Activated CD4-positive, CD25-positive, alpha-beta regulatory T cell treated with anti-CD3 and anti-CD28 coated beads, Interleukin-2, amount 50 U/mL, for 24 hours (primary cell): ENCODE results near the gene OPN1MW3.
A peak's percentile ranks its signal among the peaks of the same experiment; 100 is the strongest.
"Not testable (repeated sequence)": the region's sequence is repeated elsewhere in the genome, so short reads cannot be mapped to it uniquely, and the experiment has no call there.

Experiments used
- ATAC-seq, 2 donors: fragments of 150-1000 bp; cut with Tn5 transposase; one replicate each; pipeline ENCODE4 v1.10.0; 2021; ENCODE audit warnings: mild to moderate bottlenecking in 1 of 2, moderate library complexity in 1 of 2

Gene OPN1MW3

GRCh38 chrX:154257282-154257681 lies at the start of gene OPN1MW3:
TSS of gene OPN1MW3 (plus strand) at chrX:154257582. CDS start at chrX:154257620, 38 bp downstream.
- ATAC-seq = not testable (repeated sequence)

DNA sequence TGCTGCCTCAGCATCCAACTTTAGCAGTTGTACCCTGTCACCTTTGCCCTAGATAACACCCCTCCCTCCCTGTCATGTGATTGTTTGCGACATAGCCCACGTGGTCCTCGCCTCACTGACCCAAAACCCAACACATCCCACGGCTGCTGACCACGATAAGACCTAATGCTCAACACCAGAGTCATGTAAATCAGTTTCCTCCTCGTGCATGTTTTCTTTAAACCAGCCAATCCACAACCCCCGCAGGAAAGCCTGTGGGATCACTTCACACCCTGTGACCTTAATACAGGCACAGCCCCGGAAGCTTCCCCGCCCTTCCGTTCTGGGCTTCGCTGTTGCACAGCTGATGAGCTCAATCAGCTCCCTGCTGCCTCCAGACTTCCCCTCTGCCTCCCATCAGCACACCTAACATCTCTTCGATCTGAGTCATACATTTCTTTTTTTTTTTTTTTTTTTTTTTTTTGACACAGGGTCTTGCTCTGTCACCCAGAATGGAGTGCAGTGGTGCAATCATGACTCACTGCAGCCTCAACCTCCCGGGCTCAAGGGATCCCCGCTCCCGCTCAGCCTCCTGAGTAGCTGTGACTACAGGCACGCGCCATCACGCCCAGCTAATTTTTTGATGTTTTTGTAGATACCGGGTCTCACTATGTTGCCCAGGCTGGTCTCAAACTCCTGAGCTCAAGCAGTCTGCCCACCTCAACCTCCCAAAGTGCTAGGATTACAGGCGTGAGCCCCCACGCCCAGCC lies 47.5 kb upstream of the OPN1MW3 start:
- peak; percentile 98 to 99 for ATAC-seq

DNA sequence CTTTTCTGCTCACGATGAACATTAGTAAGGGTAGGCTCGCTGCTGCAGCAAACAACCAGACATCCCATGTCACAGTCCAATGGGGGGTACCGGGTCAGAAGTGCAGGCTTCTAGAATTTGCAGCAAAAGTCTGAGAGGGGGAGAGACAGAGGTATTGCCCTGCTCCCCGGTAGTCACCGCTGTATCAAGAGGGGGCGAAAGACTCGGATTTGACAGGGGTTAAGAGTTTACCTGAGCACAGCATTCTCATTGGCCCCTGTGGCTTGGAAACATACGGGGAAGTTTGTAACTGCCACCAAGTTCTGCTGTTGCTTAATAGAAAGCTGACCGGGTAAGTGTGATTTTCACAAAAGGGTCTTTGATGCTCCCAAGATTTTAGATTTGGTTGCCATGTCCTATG lies 46.3 kb upstream of the OPN1MW3 start:
- ATAC-seq = not testable (repeated sequence)

- ATAC-seq = not testable (repeated sequence)
These were observed 45.9 kb upstream of the OPN1MW3 start for GRCh38 chrX:154211499-154211898.

- not testable (repeated sequence) for ATAC-seq
These were observed 37.9 kb upstream of the OPN1MW3 start, which contains the start of gene OPN1MW2 for GRCh38 chrX:154219456-154219855. TSS of gene OPN1MW2 (plus strand) at chrX:154219756. CDS start at chrX:154219816, 60 bp downstream.

DNA sequence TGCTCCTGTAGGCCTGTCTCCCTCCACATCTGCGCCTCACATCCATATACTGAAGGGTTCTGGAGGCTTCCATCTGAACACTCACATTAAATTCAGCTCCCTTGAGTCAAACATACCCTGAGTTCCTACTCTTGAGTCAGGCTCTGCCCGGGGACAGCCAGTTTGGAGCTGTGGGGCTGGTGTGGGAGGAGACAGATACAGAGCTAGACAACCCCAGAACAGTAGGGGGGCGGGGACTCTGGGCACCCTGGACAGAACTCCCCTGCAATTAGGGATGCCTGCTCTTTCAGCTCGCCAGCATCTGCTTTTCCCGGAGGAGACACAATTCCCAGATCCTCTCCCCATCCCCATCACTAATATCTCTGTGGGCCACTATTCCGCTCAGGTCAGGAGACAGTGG lies 32.1 kb upstream of the OPN1MW3 start:
- not testable (repeated sequence) for ATAC-seq

DNA sequence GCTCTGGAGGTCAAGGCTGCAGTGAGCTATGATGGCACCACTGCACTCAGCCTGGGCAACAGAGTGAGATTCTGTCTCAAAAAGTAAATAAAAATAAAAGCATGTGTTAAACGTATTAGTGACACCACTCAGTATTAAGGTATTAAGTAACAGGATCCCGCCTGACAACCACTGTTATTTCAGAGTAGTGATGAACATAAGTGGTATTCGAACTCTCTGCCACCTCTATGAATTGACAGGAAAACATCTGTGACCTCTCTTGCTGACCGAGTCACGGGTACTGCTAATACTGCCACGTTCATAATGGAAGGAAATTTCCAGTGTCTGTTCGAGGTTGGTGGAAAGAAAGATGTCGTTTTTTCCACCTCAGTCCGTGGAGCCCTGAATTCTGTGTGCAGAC lies 30.7 kb upstream of the OPN1MW3 start:
- ATAC-seq = not testable (repeated sequence)

DNA sequence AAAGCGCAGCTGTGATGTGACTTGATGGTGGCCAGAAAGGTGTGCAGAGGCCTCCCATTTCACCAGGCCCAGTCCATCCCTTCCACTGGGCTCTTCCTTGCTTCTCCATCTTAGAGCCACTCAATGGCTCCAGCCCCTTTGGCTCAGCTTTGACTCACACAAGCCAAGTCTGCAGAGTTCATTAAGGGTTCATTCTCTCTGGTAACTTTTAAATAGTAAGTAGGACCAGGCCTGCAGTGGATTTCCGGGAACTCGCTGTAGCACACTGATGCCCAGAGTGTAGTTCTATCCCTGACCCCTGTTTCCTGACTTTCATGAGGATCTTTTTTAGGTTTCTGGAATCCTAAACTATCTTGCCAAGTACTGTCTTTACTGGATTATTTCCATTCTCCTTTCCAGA lies 25.9 kb upstream of the OPN1MW3 start:
- ATAC-seq = not testable (repeated sequence)

- ATAC-seq = not testable (repeated sequence)
These were observed 23.8 kb upstream of the OPN1MW3 start for GRCh38 chrX:154233620-154234019.

DNA sequence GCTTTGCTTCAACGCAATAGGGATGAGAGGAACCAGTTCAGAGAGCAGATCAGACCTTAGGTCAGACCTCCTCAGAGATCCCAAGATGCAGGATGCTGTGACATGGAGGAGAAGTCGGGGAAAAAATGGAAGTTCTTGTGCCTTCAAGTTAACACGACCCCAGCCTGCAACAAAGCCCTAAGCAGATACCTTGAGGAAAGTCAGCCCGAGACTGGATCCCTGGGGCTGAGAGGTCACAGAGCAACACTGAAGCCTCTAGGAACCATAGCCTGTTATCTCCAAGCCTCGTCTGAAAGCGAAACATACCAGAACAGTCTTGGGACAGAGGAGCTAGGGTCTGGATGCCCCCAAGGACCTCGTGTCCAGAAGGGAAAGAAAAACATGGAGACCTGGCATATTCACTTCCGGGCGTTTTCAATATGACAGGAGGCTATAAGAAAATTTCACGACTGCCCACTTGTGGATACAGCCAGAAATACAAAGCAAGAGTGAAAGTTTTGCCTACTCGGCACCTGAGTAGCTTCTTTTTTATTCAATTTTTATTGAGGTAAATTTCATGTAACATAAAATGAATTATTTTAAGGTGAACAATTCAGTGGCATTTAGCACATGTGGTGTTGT lies 18.3 kb upstream of the OPN1MW3 start:
- ATAC-seq = not testable (repeated sequence)

GRCh38 chrX:154239982-154240503 lies 17.3 kb upstream of the OPN1MW3 start:
- ATAC-seq = not testable (repeated sequence)

DNA sequence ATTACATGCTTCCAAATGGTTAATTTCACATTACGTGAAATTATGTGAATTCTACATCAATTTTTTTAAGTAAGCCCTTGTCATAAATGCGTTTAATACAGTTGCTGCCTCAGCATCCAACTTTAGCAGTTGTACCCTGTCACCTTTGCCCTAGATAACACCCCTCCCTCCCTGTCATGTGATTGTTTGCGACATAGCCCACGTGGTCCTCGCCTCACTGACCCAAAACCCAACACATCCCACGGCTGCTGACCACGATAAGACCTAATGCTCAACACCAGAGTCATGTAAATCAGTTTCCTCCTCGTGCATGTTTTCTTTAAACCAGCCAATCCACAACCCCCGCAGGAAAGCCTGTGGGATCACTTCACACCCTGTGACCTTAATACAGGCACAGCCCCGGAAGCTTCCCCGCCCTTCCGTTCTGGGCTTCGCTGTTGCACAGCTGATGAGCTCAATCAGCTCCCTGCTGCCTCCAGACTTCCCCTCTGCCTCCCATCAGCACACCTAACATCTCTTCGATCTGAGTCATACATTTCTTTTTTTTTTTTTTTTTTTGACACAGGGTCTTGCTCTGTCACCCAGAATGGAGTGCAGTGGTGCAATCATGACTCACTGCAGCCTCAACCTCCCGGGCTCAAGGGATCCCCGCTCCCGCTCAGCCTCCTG lies 9.9 kb upstream of the OPN1MW3 start:
- ATAC-seq = peak; percentile 96 to 97

- ATAC-seq = peak in 1 of 2 donors; percentile 2
These were observed 9.3 kb upstream of the OPN1MW3 start for GRCh38 chrX:154248076-154248475.

- not testable (repeated sequence) for ATAC-seq
These were observed 1.3 kb downstream of the OPN1MW3 start for GRCh38 chrX:154258711-154259110.

GRCh38 chrX:154263072-154263471 lies 5.7 kb downstream of the OPN1MW3 start:
- not testable (repeated sequence) for ATAC-seq

GRCh38 chrX:154269245-154269644 lies 11.9 kb downstream of the OPN1MW3 start:
- not testable (repeated sequence) for ATAC-seq

DNA sequence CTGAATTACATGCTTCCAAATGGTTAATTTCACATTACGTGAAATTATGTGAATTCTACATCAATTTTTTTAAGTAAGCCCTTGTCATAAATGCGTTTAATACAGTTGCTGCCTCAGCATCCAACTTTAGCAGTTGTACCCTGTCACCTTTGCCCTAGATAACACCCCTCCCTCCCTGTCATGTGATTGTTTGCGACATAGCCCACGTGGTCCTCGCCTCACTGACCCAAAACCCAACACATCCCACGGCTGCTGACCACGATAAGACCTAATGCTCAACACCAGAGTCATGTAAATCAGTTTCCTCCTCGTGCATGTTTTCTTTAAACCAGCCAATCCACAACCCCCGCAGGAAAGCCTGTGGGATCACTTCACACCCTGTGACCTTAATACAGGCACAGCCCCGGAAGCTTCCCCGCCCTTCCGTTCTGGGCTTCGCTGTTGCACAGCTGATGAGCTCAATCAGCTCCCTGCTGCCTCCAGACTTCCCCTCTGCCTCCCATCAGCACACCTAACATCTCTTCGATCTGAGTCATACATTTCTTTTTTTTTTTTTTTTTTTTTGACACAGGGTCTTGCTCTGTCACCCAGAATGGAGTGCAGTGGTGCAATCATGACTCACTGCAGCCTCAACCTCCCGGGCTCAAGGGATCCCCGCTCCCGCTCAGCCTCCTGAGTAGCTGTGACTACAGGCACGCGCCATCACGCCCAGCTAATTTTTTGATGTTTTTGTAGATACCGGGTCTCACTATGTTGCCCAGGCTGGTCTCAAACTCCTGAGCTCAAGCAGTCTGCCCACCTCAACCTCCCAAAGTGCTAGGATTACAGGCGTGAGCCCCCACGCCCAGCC lies 27.3 kb downstream of the OPN1MW3 start:
- ATAC-seq = peak; percentile 98 to 99

GRCh38 chrX:154286406-154286805 lies 29.0 kb downstream of the OPN1MW3 start:
- ATAC-seq = not testable (repeated sequence)

- ATAC-seq = no peak
These were observed 37.6 kb downstream of the OPN1MW3 start, which contains the start of gene TEX28 for GRCh38 chrX:154294791-154295574. TSS of gene TEX28 (minus strand) at chrX:154295124. CDS start at chrX:154292117, 3,007 bp downstream.

DNA sequence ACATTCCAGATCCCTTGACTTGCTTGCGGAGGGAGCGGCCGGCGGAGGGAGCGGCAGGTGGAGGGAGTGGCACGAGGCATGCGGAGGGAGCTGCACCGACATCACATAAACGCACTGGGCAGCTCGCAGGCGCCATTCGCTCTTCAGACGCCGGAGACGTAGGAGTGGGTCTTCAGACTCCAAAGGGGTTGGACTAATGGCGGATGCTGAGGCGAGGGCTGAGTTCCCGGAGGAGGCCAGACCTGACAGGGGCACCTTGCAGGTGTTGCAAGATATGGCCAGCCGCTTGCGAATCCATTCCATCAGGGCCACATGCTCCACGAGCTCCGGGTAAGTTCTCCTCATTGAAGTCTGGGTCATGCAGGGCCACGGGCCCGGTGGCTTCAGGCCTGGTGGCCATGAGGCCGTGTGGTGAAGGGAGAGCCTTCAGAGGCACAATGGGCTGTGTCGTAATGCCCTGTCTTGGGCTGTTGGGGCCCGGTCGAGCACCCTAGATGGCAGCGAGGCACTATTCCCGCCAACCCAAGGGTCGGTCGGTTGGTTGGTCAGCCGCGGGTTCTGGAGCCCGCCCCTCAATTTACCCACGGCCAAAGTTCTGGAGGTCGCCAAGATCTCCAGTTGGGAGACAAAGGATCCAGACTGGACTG lies 38.4 kb downstream of the OPN1MW3 start, which contains the start of gene TKTL1:
TKTL1 (plus strand) TSS at position 132 of the 647 bp plus-strand sequence; CDS start at position 197, 65 bp downstream.
- ATAC-seq = no peak
